CD4-positive, alpha-beta T cell treated with Interleukin-15 for 1 hour (primary cell): ENCODE data around the gene CNKSR3.

ENCODE experiments used
- DNase-seq: peaks from one replicate; pipeline ENCODE4 v3.0.0-alpha.2; 2020

CNKSR3 gene

DNA sequence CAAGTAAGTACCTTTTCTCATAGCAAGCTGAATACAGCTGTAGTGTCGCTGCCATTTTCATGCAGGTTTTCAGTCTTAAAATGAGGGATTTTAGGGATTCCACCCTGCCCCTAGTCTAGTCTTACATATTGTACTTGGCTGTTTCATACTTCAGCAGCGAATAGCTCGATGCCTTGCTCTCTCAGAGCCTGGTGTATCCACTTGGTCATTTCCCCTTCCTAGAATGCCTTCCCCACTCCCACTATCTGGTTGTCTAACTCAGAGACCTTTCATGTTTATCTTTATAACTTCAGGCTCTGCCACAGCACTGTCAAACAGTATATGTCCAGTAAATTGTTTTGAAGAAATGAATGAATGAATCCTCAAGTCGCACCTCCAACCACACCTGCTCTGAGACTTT, 132.8 kb downstream of the CNKSR3 start:
- no peak for DNase-seq

DNA sequence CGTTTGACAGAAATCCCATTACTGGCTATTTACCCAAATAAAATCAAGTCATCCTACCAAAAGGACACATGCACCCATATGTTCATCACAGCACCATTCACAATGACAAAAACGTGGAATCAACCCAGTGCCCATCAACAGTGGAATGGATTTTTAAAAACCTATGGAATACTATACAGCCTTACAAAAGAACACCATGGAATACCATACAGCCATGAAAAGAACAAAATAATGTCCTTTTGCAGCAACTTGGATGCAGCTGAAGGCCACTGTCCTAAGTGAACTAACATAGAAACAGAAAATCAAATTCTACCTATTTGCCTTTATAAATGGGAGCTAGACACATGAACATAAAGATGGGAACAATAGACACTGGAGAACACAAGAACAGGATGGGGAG, 136.5 kb downstream of the CNKSR3 start:
- no peak for DNase-seq

DNA sequence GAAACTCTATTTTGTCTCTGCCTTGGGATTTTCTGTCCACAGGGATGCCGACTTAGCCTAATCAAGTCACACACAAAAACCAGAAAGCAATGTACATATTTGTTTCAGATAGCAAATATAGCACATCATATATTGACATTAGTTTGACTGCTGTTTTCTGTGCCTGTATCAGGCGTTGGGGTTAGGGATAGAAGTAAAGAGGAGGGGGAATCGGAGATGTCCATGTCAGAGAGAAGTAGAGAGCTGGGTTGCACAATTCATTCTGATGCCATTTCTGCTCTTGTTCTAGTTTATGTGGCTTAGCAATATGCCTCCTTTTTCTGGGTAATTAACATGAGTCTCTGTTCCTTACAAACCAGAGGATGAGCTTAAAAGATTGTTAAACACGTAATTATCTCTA, 139.2 kb downstream of the CNKSR3 start:
- no peak for DNase-seq

DNA sequence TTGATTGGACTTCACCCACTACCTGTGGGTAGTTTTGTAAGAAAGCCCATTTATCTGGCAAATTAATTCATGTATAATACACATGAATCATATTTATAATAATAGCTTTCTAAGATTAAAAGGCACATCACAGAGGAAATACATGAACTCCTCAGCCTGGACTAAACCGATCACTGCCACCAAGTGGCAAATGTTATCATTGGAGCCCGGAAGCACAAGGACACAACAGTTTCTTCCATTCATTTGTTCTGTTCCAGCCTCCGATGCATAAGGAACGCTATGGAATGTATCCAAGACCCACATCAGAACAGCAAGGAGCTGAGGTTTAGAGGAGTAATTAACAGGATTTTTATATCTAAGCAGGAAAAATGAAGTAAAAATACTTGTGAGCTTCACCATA, 139.9 kb downstream of the CNKSR3 start:
- no peak for DNase-seq

DNA sequence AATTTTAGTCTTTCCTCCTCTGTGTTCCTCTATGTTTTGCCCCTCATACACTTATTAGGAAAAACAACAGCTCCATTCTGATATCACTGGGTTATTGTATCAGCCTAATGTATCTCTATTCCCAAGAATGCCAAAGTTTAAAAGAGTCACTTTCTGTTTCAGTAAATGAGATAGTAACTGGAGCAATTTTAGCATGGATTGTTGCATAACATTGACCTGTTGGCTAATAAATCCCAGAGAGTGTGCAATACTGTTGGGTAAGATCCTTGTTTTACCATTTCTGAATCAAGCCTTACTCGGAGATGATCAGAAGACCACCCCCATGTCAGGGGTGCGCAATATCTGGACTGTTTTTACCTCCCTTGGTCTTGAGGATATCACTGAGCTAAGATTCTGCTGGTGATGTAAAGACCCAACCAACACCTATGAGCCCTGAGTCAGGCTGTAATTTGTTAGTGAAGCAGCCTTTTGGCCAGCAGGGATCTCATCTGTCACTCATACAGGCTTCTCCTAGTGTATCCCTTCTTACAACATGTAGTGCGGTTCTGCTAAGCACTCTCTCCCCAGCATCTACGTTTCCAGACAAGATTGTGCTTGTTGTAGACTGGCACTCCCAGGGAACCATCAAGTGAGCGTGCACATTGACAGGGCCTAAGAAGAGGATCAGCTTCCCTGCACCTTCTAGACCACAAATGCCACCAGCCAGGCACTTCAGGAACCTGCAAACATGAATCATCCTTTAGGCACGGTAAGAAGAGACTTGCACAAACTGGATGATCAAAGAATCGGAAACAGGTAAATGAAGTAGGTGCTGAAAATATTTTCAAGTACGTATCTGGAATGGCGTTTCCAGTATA, 142.4 kb downstream of the CNKSR3 start:
- DNase-seq = no peak

DNA sequence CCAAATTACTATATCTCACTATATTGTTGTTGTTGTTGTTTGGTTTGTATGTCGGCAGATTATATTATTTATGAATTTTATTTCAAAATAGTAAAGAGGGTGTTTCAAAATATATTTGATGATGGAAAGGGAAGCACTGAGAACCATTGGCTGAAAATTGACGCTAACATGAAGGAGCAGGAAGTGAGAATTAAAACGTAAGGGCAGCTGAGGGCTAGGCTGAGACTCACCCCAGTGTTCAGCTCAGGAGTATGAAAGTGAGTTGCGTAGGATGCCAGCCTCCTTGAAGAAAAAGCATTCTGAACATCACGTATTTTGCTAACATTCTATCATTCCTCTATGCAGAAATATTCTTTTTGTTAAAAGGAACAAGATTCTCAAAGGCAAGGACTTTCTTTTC, 143.1 kb downstream of the CNKSR3 start:
- no peak for DNase-seq

DNA sequence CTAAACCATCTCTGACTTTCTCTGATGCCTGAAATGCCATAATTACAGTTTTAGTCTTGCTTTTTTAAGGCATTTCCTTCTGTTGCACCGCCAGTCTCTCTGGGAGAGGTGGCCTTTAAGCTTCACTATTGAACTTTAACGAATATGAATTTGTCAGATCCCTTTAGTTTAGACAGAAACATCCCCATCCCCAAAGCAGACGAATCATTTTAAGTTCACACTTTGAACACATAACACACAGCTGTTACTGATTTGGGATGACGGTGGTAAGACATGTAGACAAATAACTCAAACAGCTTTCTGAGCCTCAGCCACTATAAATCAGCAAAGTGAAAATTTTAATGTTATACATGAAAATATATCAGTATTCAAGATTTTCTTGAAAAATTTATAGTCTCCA, 146.7 kb downstream of the CNKSR3 start:
- DNase-seq = no peak

DNA sequence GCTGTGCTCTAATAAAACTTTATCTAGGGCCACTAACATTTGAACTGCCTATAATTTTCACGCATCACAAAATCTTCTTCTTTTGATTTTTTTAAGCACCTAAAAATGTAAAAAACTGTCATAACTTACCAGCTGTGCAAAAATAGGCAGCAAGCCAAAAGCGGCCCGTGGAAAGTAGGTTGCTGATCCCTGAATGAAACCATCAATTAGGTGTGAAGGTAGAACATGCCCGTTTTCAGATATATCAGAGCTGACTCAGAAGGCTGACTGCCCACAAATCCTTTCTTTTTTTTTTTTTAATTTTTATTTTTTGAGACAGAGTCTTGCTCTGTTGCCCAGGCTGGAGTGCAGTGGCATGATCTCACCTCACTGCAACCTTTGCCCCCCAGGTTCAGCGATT, 149.0 kb downstream of the CNKSR3 start:
- no peak for DNase-seq

DNA sequence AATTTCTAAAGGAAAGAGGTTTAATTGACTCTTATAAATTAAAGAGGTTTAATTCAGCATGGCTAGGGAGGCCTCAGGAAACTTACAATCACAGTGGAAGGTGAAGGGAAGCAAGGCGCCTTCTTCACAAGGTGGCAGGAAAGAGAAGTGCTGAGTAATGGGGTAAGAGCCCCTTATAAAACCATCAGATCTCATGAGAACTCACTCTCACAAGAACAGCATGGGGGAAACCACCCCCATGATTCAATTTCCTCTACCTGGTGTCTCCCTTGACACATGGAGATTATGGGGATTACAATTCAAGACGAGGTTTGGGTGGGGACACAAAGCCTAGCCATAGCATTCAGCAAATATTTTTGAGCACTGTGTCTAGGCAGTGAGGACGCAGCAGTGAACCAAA, 150.0 kb downstream of the CNKSR3 start:
- DNase-seq = no peak

DNA sequence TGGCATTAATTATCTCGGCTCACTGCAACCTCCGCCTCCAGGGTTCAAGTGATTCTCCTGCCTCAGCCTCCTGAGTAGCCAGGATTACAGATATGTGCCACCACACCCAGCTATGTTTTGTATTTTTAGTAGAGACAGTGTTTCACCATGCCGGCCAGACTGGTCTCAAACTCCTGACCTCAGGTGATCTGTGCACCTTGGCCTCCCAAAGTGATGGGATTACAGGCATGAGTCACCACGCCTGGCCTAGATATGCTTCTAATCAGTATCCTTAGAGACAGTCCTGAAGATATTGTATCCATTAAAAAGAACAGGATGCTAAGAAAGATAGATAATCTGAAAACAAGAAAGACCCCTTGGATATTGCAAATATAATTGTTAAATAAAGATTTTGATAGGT, 150.8 kb downstream of the CNKSR3 start:
- DNase-seq = no peak

DNA sequence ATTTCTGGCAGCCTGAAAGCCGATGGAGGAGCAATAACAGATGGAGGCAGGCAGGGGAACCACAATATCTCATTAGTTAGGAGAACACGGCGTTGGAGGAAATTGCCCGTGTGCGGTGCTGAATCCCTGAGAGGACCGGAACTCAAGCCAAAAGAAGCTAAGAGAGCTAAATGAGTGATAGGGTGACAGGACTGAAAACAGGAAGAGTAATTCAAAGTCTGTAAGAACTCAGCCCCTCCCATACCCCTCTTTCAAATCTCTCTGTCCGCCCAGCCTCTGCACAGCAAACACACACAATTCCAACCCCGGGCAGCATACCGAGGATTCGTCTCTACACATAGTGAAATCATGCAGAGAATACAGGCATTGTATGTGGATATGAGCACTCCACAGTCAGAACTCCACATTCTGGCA, 151.3 kb downstream of the CNKSR3 start:
- no peak for DNase-seq

DNA sequence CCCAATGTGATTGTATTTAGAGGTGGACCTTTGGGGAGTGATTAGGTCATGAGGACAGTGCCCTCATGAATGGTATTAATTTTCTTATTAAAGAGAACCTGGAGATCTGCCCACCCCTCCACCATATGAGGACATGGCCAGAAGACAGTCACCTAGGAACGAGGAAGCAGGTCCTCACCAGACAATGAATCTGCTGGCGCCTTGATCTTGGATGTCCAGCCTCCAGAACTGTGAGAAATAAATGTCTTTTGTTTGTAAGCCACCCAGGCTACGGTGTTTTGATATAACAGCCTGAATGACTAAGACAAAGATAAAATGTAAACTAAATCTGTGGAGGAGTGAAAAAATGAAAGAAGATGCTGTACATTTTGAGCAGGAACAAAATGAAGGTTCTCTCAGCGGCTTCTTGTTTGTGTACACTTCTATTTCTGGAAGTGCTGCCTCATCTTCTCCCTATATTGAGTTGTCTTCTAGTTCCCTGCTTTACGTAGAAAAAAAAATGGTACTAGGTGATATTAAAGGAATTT, 152.4 kb downstream of the CNKSR3 start:
- no peak for DNase-seq

DNA sequence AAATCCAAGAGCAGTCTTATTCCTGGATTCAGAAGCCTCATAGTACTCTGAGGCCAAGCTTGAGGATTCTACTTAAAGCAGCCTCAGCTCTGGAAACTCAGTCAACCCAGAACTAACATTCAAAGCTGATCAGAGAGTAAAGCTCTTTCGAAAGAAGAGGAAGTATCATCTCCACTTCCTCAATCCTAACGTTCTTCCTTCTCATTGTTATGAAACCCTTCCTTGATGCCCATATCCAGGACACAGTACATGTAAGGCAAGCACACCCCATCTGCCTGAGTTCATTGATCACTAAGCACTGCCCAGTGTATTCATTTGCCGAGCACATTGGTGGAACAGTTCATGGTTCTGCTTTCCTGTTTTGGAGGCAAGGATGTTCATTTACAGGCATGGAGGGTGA, 153.8 kb downstream of the CNKSR3 start, which contains the start of gene IPCEF1:
Gene IPCEF1, minus strand, starts transcription at position 114 of the 400 bp plus-strand sequence. CDS start 90,856 bp downstream, outside the sequence.
- DNase-seq = no peak

DNA sequence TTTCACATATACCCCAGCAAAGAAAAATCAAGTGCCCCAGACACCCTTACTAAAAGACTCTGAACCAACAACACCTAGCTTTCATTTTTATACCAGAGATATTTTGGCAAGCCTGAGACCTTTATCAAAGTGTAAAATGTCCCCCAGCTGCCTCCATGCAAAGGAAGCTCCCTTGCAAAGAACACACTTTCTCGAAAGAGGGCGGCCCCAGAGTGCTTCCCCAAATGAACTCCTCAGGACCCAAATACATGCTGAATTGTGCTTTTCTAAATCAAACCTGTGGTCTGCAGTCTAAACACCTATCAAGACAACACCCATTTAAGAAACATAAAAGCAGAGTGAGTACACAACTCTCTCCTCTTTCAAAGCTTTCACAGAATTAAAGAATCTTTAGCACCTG, 154.4 kb downstream of the CNKSR3 start:
- no peak for DNase-seq

DNA sequence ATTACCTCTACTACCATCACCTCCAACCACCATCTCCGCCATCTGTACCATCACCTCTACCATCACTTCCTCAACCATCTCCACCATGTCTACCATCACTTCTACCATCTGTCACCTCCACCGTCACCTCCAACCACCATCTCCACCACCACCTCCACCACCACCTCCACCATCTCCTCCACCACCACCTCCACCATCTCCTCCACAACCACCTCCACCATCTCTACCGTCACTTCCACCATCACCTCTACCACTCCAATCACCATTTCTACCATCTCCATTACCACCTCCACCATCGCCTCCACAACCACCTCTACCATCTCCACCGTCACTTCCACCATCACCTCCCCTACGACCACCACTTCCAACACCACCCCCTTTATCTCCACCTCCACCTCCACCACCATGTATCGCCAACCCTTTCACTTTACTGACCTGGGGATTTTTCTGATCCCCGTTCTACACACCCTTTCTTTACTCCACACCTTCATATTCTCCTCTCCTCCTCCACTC, 156.2 kb downstream of the CNKSR3 start:
- DNase-seq = no peak

DNA sequence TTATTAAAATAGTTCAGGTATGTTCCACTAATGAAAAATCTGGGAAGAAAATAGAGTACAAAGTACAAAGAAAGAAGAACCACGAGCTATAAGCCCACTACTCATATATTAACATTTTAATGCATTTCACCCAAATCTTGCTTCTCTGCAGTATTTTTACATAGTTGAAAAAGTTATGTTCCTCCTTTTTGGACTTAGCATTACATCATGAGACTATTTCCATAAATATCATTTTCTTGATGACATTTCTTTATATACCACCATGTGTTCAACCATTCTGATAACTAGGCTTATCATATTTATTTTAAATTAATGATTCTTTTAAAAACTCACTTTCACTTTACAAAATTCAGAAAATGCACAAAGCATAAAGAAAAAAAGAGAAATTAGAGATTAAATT, 156.9 kb downstream of the CNKSR3 start:
- DNase-seq = no peak

DNA sequence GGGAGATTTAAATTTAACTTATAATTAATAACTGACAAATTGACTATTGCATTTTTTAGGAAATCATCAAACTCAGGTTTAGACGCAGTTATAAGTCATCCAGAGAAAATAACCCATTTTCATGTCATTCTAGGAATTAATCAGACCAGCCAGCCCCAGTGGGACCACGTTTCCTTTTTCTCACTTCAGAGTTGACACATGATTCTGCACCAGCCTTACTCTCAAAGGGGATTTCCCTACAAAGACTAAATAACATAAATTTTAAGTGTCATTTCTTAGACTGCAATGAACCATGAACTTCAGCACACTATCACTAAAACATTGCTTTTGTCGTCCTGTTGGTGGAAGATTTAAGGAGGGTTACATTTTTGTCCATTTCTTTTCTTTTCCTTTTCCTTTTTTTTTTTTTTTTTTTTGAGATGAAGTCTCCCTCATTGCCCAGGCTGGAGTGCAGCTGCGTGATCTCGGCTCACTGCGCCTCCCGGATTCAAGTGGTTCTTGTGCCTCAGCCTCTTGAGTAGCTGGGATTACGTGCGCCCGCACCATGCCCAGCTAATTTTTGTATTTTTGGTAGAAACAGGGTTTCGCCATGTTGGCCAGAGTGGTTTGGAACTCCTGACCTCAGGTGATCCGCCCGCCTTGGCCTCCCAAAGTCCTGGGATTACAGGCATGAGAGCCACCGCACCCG, 157.4 kb downstream of the CNKSR3 start:
- DNase-seq = no peak

DNA sequence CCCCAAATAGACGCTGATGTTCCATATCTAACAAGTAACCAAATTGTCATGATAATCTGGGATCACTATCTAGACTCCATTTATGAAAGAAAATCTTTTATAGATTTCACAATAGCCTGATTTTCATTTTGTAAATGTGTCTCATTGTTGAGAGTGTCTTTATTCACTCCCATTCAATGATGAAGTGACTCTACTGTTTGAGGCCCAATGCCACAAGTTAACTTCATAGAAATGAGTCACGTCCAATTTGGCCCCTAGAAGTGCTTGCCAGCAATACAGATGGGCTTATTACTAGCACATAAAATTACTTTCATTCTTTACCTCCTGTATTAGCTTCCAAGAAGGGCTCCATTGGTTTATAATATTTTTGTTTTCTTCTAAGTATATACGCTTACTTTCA, 160.2 kb downstream of the CNKSR3 start:
- no peak for DNase-seq

DNA sequence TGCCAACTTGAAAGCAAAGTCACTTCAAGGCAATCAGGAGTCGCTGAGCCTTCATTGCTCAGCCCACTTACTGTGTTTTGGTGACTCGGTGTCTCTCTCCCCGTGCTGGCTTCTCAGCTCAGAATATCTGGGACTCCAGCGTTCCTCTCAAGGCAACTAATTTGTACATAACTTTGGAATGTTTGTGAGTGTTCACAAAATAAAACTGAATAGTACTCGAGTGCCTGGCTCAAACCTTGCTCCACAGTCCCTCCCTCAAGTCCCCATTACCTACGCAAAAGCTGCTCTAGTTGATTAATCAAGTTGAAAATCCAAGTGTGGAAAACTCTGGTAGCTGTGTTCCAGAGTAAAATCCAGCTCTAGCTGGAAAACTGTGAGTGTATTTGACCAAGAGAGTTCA, 162.5 kb downstream of the CNKSR3 start:
- DNase-seq = no peak

DNA sequence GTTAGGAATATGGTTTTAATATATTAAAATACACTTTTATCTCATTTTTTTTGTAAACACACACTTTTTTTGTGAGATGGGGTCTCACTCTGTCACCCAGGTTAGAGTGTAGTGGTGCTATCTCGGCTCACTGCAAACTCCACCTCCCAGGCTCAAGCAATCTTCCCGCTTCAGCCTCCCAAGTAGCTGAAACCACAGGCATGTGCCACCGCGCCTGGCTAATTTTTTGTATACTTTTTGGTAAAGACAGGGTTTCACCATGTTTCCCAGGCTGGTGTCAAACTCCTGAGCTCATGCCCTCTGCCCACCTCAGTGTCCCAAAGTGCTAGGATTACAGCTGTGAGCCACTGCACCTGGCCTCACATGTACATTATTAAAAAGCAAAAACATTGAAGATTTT, 164.7 kb downstream of the CNKSR3 start:
- DNase-seq = no peak

DNA sequence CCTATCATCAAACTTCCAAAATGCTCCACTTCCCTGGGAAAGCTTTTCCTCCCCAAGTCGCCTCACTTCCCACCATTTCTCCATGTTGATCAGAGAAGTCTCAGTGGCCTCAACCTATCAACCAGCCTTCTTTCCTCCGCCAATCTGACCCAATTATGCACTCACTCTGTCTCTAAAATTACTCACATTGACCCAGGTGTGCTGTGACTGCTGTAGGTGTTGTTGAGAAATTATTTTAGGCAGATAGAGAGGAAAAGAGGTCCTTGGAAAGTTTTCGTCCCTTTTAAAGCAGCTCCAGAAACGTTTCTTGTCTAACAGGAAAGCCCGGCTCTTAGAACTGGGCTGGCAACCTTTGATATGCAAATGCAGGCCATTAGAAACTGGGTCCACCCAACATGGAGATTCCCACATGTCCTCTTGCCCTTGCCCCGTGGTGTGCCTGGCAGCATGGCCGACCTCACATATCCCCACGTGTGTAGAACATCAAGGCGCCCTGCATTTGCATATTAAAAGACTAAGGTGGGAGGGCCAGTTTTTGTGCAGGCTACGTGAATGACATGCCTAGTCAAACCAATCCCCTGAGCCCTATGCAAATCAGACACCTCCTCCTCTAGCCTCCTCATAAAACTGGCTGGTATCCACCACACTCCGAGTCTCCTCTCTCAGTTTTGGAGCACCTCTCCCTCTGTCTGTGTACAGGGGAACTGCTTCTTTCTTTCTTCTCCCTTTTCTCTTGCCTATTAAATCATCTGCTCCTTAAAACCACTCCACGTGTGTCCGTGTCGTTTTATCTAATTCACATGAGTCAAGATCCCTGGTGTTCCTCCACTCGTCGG, 166.8 kb downstream of the CNKSR3 start:
- DNase-seq = no peak

DNA sequence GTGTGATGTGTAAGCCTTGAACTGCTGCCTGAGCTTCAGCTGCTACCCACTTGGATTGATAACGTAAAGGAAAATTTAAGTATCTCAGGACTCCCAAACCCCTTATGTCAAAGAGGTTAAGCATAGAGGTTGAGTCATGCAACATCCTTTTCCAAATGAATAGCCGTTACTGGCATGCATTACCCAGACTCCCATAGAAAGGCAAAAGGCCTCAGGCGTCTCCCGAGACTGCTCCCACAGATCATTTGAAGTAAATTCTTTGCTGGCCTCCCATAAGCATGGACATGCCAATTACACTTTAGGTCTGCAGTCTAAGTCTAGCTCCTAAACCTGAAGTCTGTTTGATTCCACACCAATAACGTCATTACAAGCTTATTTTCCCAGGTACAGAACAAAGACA, 168.6 kb downstream of the CNKSR3 start:
- DNase-seq = no peak

DNA sequence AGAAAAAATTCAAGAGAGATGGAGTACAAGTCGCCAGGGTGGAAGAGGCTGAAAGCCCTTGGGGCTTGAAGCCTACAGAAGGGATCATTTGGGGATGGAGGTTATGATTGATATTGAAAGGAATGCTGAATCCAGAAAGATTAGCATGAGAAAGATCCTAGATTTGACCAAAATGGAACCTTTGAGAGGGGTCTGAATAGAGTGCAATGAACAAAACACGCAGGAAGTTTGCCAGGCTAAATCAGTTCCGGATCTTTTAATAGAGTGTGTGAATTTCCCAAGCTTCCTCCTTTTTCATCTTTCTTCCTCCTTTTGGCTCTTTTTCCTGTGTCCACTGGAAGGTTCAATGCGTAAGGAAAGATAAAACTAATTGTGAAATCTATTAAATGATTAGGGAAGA, 169.1 kb downstream of the CNKSR3 start:
- DNase-seq = no peak
